Activated CD4-positive, alpha-beta T cell treated with anti-CD3 and anti-CD28 coated beads for 24 hours (primary cell): ENCODE data around the gene DISC1.
A peak's percentile ranks its signal among the peaks of the same experiment; 100 is the strongest.
"Not testable (repeated sequence)": the region's sequence is repeated elsewhere in the genome, so short reads cannot be mapped to it uniquely, and the experiment has no call there.

Source experiments
- DNase-seq, 2 donors: peaks; one replicate each; pipeline ENCODE4 v3.0.0-alpha.2; 2020; ENCODE audit warnings: low read depth in 2 of 2

DISC1 gene

GRCh38 chr1:231887166-231887565 is 260.6 kb downstream of the DISC1 start:
- DNase-seq, result no peak

GRCh38 chr1:231887866-231888265 is 261.3 kb downstream of the DISC1 start:
- no peak for DNase-seq

GRCh38 chr1:231890791-231891190 is 264.2 kb downstream of the DISC1 start:
- no peak for DNase-seq

GRCh38 chr1:231893400-231894102 is 267.0 kb downstream of the DISC1 start:
- no peak for DNase-seq

GRCh38 chr1:231896806-231897205 is 270.2 kb downstream of the DISC1 start:
- DNase-seq, result no peak

- no peak for DNase-seq
Measured at GRCh38 chr1:231899046-231899445, 272.5 kb downstream of the DISC1 start.

- DNase-seq, result no peak
Measured at GRCh38 chr1:231899713-231900435, 273.3 kb downstream of the DISC1 start.

GRCh38 chr1:231903586-231904081 is 277.0 kb downstream of the DISC1 start:
- no peak for DNase-seq

- not testable (repeated sequence) for DNase-seq
Measured at GRCh38 chr1:231907310-231907709, 280.7 kb downstream of the DISC1 start.

GRCh38 chr1:231913493-231913892 is 286.9 kb downstream of the DISC1 start:
- no peak for DNase-seq

- DNase-seq, result peak in 1 of 2 donors; percentile 5
Measured at GRCh38 chr1:231918239-231919015, 291.8 kb downstream of the DISC1 start.

- DNase-seq, result no peak
Measured at GRCh38 chr1:231919239-231919885, 292.8 kb downstream of the DISC1 start.

GRCh38 chr1:231919886-231920285 is 293.3 kb downstream of the DISC1 start:
- DNase-seq, result no peak

GRCh38 chr1:231921646-231922345 is 295.2 kb downstream of the DISC1 start:
- DNase-seq, result no peak

GRCh38 chr1:231923491-231924041 is 297.0 kb downstream of the DISC1 start:
- no peak for DNase-seq

GRCh38 chr1:231924180-231924579 is 297.6 kb downstream of the DISC1 start:
- DNase-seq, result no peak

- no peak for DNase-seq
Measured at GRCh38 chr1:231925864-231926263, 299.3 kb downstream of the DISC1 start.

- DNase-seq, result no peak
Measured at GRCh38 chr1:231926340-231926739, 299.8 kb downstream of the DISC1 start.

- no peak for DNase-seq
Measured at GRCh38 chr1:231926933-231927332, 300.3 kb downstream of the DISC1 start.

- no peak for DNase-seq
Measured at GRCh38 chr1:231927431-231927830, 300.8 kb downstream of the DISC1 start.

- no peak for DNase-seq
Measured at GRCh38 chr1:231929311-231929710, 302.7 kb downstream of the DISC1 start.
